Lower leg skin (tissue), 4 donors: ENCODE data around the gene DCANP1. TPM values are rescaled to one million over a fixed set of nuclear protein-coding genes. Genes with fewer than 3 reads are reported as not detected.
"Not testable (repeated sequence)": the region's sequence is repeated elsewhere in the genome, so short reads cannot be mapped to it uniquely, and the experiment has no call there.

Experiments
- DNase-seq, 2 donors: peaks; one replicate each; pipeline ENCODE4 v3.0.0-alpha.2; 2019; ENCODE audit warnings: low spot score in 2 of 2
- H3K4me3 ChIP-seq: fragments of 200-600 bp; sonication (generic); 2 replicates; pipeline ENCODE4 v1.5.1; 2017; ENCODE audit warnings: mild to moderate bottlenecking, low read depth; ENCODE audit not compliant: poor library complexity, severe bottlenecking
- CTCF ChIP-seq, 3 donors: fragments of 450-650 bp; IDR thresholded peaks; one replicate each; pipeline ENCODE4 v1.5.1; 2016; ENCODE audit warnings: antibody characterized with exemption in 3 of 3, mild to moderate bottlenecking in 3 of 3, moderate library complexity in 2 of 3
- POLR2A ChIP-seq, 2 donors: fragments of 450-650 bp; IDR thresholded peaks; one replicate each; pipeline ENCODE4 v1.6.1; 2016 to 2017; ENCODE audit warnings: antibody characterized with exemption in 2 of 2, mild to moderate bottlenecking in 1 of 2, moderate library complexity in 1 of 2
- WGBS, 2 donors: methylation state at CpG; one replicate each; pipeline ENCODE4 v1.1.5; 2018; 5-methylcytosine and 5-hydroxymethylcytosine counted together
- intact Hi-C: fragments of 100-400 bp; cut with DNase I; formaldehyde crosslinking; loops from one replicate; pipeline ENCODE4 v1.15.0; 2023; ENCODE audit warnings: low total_unique reads
- total RNA-seq, 4 donors: library from RNA; depleted of rRNA; stranded (reverse); fragments of >200 nt; gene quantifications; one replicate each; pipeline ENCODE4 v1.1.0, GENCODE V29; 2016

The DCANP1 gene
- total RNA-seq, result not detected

- DNase-seq, result no peak
- no peak for TF ChIP-seq CTCF (IDR thresholded peaks at IDR 0.05)
- TF ChIP-seq POLR2A (IDR thresholded peaks at IDR 0.05), result no peak
- intact Hi-C loops, result no loop called here
- H3K4me3 ChIP-seq, result no peak within 1 kb of the TSS
- WGBS, 2 donors, result 84 to 86% methylated on average over 5 of the region's 5 CpGs
These were observed at the start of gene DCANP1 for GRCh38 chr5:135447298-135447929. TSS of gene DCANP1 (minus strand) at chr5:135447348. CDS start at chr5:135447108, 240 bp downstream.

- 84 to 86% methylated on average over 4 of the region's 4 CpGs for WGBS, 2 donors
These were observed 48.4 kb upstream of the DCANP1 start for GRCh38 chr5:135495531-135495930.

GRCh38 chr5:135494196-135494595 lies 47.0 kb upstream of the DCANP1 start:
- no peak for DNase-seq
- no peak for TF ChIP-seq POLR2A (IDR thresholded peaks at IDR 0.05)
- TF ChIP-seq CTCF (IDR thresholded peaks at IDR 0.05), result no peak
- 55 to 68% methylated on average over 5 of the region's 5 CpGs for WGBS, 2 donors
- H3K4me3 ChIP-seq, result no peak overlapping the region
- intact Hi-C loops, result no loop called here

More at GRCh38 chr5:135495531-135495930, 48.4 kb upstream of the DCANP1 start:
- H3K4me3 ChIP-seq, DNase-seq, intact Hi-C loops: not testable (repeated sequence)

- TF ChIP-seq CTCF (IDR thresholded peaks at IDR 0.05) (no peak), POLR2A (IDR thresholded peaks at IDR 0.05) (no peak)
These were observed 46.4 kb upstream of the DCANP1 start for GRCh38 chr5:135493406-135494180.

GRCh38 chr5:135492319-135492626 lies 45.1 kb upstream of the DCANP1 start:
- WGBS, 2 donors, result 53 to 61% methylated on average over 3 of the region's 3 CpGs
- no peak for DNase-seq
- TF ChIP-seq POLR2A (IDR thresholded peaks at IDR 0.05) (no peak), CTCF (IDR thresholded peaks at IDR 0.05) (no peak)
- no peak overlapping the region for H3K4me3 ChIP-seq
- intact Hi-C loops, result no loop called here

More at GRCh38 chr5:135493406-135494180, 46.4 kb upstream of the DCANP1 start:
- no peak for DNase-seq
- WGBS, 2 donors, result 40 to 43% methylated on average over 8 of the region's 8 CpGs
- intact Hi-C loops, result no loop called here
- H3K4me3 ChIP-seq, result no peak overlapping the region

- intact Hi-C loops, result no loop called here
- TF ChIP-seq CTCF (IDR thresholded peaks at IDR 0.05) (no peak), POLR2A (IDR thresholded peaks at IDR 0.05) (no peak)
- H3K4me3 ChIP-seq, result no peak overlapping the region
These were observed 44.6 kb upstream of the DCANP1 start for GRCh38 chr5:135491552-135492318.

More at GRCh38 chr5:135491552-135492318, 44.6 kb upstream of the DCANP1 start:
- 36 to 46% methylated on average over 28 to 40 of the region's 40 CpGs for WGBS, 2 donors
- no peak for DNase-seq
